AG08395 (cell line): ENCODE data around the gene MYO16.

Source experiments
- DNase-seq: peaks from one replicate; pipeline ENCODE4 v3.0.0; 2012; ENCODE audit warnings: mixed read lengths, low spot score

Gene MYO16

DNA sequence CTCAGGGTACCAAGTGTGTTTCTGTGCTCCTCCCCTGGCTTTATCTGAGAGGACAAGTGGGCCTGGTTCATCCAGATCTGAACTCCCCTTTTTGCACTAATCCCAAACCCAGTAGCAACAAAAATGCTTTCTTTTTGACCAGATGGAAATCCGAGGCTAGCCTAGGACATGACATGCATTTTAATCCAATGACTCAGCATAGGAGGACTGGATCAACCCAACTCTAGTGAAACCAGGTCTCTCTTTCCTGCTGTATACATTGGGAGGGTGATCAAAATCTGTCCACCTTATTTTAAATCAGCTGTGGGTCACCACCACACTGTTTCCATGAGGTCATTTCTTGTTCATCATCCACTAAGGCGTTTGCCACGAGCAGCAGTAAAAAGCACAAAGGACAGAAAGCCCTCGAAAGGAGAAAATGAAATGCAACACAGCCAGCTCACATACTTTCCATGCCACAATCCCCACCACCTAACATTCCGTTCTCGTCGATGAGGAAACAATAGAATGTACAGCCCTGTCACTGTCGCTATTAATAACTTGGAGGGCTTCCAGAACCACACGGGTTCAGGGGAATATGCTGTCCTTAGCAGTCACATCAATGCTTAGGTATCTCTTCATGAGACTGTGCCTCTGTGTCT, 614.0 kb downstream of the MYO16 start:
- peak; percentile 89 for DNase-seq

- DNase-seq, result no peak
Observed at GRCh38 chr13:109244566-109244965, 615.2 kb downstream of the MYO16 start.

- no peak for DNase-seq
Observed at GRCh38 chr13:109246001-109246400, 616.6 kb downstream of the MYO16 start.

DNA sequence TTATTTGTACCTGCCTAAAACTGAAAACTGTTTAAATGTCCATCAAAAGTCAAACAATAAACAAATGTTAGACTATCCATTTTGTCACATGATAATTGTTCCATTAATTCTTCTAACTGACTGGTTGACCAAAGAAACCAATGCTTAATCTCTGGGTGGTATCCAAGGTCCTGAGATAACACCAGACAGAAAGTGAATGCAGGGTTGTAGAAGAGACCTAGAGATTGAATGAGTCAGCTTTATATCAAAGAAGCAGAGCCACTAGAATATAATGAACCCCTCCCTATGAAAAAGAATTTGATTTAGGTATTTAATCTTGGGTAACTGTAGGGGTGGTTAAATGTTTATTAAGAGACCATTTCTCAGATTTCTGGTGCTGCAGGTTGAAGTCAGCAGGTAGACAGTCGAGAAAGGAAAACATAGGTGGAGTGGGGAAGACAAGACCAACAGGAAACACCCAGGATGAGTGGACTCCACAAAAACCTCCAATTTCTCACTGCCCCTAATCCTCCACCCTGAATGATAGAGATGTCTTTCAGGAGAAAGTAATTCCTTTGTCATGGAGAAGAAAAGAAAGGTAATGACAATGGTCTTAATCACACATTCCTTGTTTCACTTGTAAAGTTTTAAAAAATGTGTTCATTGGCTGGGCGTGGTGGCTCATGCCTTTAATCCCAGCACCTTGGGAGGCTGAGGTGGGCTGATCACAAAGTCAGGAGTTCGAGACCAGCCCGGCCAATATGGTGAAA, 620.5 kb downstream of the MYO16 start:
- no peak for DNase-seq

DNA sequence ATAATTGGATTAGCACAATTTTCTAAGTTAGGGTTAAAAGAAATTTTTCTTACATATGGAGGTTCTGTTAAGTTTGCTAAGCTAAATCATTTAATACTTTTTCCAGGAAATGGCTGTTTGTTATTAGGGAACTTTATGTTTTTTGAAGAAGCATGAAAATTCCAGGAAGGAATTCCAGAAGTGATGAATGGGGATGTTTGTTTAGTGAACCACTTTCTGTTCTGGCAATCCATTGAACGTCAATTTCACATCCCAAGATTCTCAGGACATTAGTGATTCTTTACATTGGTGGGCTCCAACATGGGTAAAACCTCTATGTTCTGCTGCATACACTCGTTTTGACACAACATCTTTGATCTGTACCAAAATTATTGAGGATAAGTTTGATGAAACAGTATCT, 622.5 kb downstream of the MYO16 start:
- DNase-seq, result no peak

DNA sequence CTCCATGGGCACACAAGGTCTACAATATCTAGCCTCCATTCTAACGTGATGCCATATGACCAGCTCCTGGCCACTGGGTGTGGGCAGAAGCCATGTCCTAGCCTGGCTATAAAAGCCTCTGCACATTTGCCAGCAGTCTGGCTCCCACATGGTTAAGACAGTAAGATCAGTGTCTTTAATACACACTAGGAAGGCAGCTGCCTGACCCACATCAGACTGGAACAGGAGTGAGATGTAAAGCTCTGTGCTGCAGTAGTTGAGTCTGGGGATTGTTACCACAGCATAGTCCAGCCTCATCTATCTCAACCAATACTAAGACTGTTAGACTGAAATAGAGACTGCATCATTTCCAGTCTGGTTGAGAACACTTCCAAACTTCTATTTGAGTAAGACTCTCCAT, 623.9 kb downstream of the MYO16 start:
- DNase-seq, result no peak

GRCh38 chr13:109254274-109254673, 624.9 kb downstream of the MYO16 start:
- DNase-seq, result no peak

GRCh38 chr13:109255141-109255856, 625.9 kb downstream of the MYO16 start:
- no peak for DNase-seq

GRCh38 chr13:109256866-109257760, 627.7 kb downstream of the MYO16 start:
- peak; percentile 87 for DNase-seq
